Naive thymus-derived CD4-positive, alpha-beta T cell (primary cell): ENCODE results near the gene GOT1. TPM values are rescaled to one million over a fixed set of nuclear protein-coding genes. Genes with fewer than 3 reads are reported as not detected.

Experiments
- ATAC-seq: fragments of 150-1000 bp; cut with Tn5 transposase; 2 replicates; pipeline ENCODE4 v1.10.0; 2021; ENCODE audit warnings: mild to moderate bottlenecking, moderate library complexity
- CTCF ChIA-PET: fragments of 350-600 bp; sonication (Branson Sonifier 250); formaldehyde crosslinking; loops from one replicate; lab custom pipeline; 2021; ENCODE audit warnings: antibody characterized with exemption; lab: Charles Lee
- POLR2A ChIA-PET: fragments of 350-600 bp; sonication (Branson Sonifier 250); formaldehyde crosslinking; loops from one replicate; lab custom pipeline; 2021; ENCODE audit warnings: antibody characterized with exemption, inconsistent platforms; lab: Charles Lee
- DNase-seq, 9 donors: peaks; one replicate each; pipeline versions ENCODE4 v3.0.0 to v3.0.0-alpha.2; 2020 to 2022; ENCODE audit warnings: mixed read lengths in 1 of 9
- H3K27ac ChIP-seq: one replicate; pipeline ENCODE4 v1.7.0; 2013; ENCODE audit warnings: mild to moderate bottlenecking, low read depth, low read length, moderate library complexity
- H3K27me3 ChIP-seq, 2 donors: one replicate each; pipeline ENCODE4 v1.7.0; 2013; ENCODE audit warnings: low read length in 2 of 2, mild to moderate bottlenecking in 2 of 2, moderate library complexity in 2 of 2; ENCODE audit not compliant: control insufficient read depth in 2 of 2, insufficient read depth in 2 of 2
- H3K36me3 ChIP-seq, 3 experiments: 1 replicate in 2 of 3; 2 replicates in 1 of 3; pipeline ENCODE4 v1.7.0; 2013; ENCODE audit warnings: low read length in 3 of 3, mild to moderate bottlenecking in 3 of 3, moderate library complexity in 1 of 3; ENCODE audit not compliant: insufficient read depth in 3 of 3, control insufficient read depth in 2 of 3
- H3K4me1 ChIP-seq, 2 donors: one replicate each; pipeline ENCODE4 v1.7.0; 2013; ENCODE audit warnings: low read length in 2 of 2, mild to moderate bottlenecking in 2 of 2, moderate library complexity in 1 of 2; ENCODE audit not compliant: control insufficient read depth in 2 of 2, insufficient read depth in 2 of 2
- H3K4me3 ChIP-seq: 2 replicates; pipeline ENCODE4 v1.7.0; 2013; ENCODE audit warnings: mild to moderate bottlenecking, low read length
- H3K9me3 ChIP-seq, 3 experiments: 1 replicate in 2 of 3; 2 replicates in 1 of 3; pipeline ENCODE4 v1.7.0; 2013; ENCODE audit warnings: low read length in 3 of 3; ENCODE audit not compliant: control insufficient read depth in 2 of 3
- H3K27ac Mint-ChIP-seq, 9 donors: one replicate each; pipeline ENCODE4 v1.8.0; 2020 to 2022; ENCODE audit warnings: mixed read lengths in 9 of 9, mild to moderate bottlenecking in 8 of 9, moderate library complexity in 5 of 9, inconsistent platforms in 2 of 9
- H3K27me3 Mint-ChIP-seq, 5 donors: one replicate each; pipeline ENCODE4 v1.8.0; 2021 to 2022; ENCODE audit warnings: mixed read lengths in 5 of 5, mild to moderate bottlenecking in 1 of 5
- H3K36me3 Mint-ChIP-seq, 5 donors: one replicate each; pipeline ENCODE4 v1.8.0; 2020 to 2022; ENCODE audit warnings: mixed read lengths in 5 of 5, mild to moderate bottlenecking in 3 of 5, inconsistent platforms in 1 of 5
- H3K4me1 Mint-ChIP-seq, 7 donors: one replicate each; pipeline ENCODE4 v1.8.0; 2020 to 2022; ENCODE audit warnings: mixed read lengths in 7 of 7, mild to moderate bottlenecking in 3 of 7, inconsistent platforms in 1 of 7
- H3K4me3 Mint-ChIP-seq, 10 donors: one replicate each; pipeline ENCODE4 v1.8.0; 2020 to 2022; ENCODE audit warnings: mild to moderate bottlenecking in 10 of 10, mixed read lengths in 10 of 10, moderate library complexity in 6 of 10, inconsistent platforms in 2 of 10
- H3K9me3 Mint-ChIP-seq, 11 donors: one replicate each; pipeline ENCODE4 v1.8.0; 2020 to 2022; ENCODE audit warnings: mixed read lengths in 11 of 11, mild to moderate bottlenecking in 4 of 11, inconsistent platforms in 1 of 11, moderate library complexity in 1 of 11
- intact Hi-C, 2 donors: fragments of 100-400 bp; cut with micrococcal nuclease; formaldehyde crosslinking; loops; one replicate each; pipeline ENCODE4 v1.15.1; 2023
- polyA plus RNA-seq, 2 donors: library from polyadenylated mRNA; unstranded; fragments of 300-500 nt; fragmentation: Illumina TruSeq; gene quantifications; one replicate each; pipeline ENCODE4 v1.2.3, GENCODE V29; 2021
- total RNA-seq, 6 experiments: library from RNA in 5 of 6; stranded (reverse) in 5 of 6; gene quantifications; 1 replicate in 5 of 6; 2 replicates in 1 of 6; pipeline ENCODE4 v1.2.3 and lab custom pipeline; 2021 to 2026

The GOT1 gene
- total and polyA plus RNA-seq, 7 experiments from 2014 or later = 8.0 to 22.2 (median 12.2) TPM

- H3K27ac Mint-ChIP-seq = no peak overlapping the region
- POLR2A ChIA-PET = no interaction called here
- CTCF ChIA-PET = no interaction called here
These were observed 65.1 kb downstream of the GOT1 start for GRCh38 chr10:99365311-99365710.

GRCh38 chr10:99364125-99364524 lies 66.3 kb downstream of the GOT1 start:
- DNase-seq (no peak), ATAC-seq (no peak)
- no peaks in the 10 kb centered on the region for H3K4me1 Mint-ChIP-seq
- Histone ChIP-seq H3K36me3 (no peaks in the 10 kb centered on the region), H3K27ac (no peak overlapping the region), H3K9me3 (no peaks in the 10 kb centered on the region), H3K4me3 (no peak overlapping the region), H3K4me1 (no peaks in the 10 kb centered on the region), H3K27me3 (no peaks in the 10 kb centered on the region)
- no peaks in the 10 kb centered on the region for H3K9me3 Mint-ChIP-seq
- peaks cover 2 to 46% (median 5%) of the 10 kb centered on the region in 5 donors for H3K27me3 Mint-ChIP-seq
- no peak overlapping the region for H3K27ac Mint-ChIP-seq
- ChIA-PET CTCF (interaction anchor here (0.6 to 0.7 kb wide), 2 partner anchors 12 to 19 kb away, joined by 3 to 7 read pairs; no protein-coding TSS in a partner anchor), POLR2A (no interaction called here)
- no peaks in the 10 kb centered on the region for H3K36me3 Mint-ChIP-seq
- H3K4me3 Mint-ChIP-seq = no peak overlapping the region
- intact Hi-C loops = no loop called here

More at GRCh38 chr10:99365311-99365710, 65.1 kb downstream of the GOT1 start:
- H3K27ac ChIP-seq = no peak overlapping the region
- Mint-ChIP-seq H3K9me3 (no peaks in the 10 kb centered on the region), H3K36me3 (no peaks in the 10 kb centered on the region), H3K4me1 (no peaks in the 10 kb centered on the region), H3K27me3 (peaks cover 4 to 55% (median 11%) of the 10 kb centered on the region in 5 donors), H3K4me3 (no peak overlapping the region)
- ATAC-seq = no peak
- no peak overlapping the region for H3K4me3 ChIP-seq
- no peak for DNase-seq
- intact Hi-C loops = no loop called here
- no peaks in the 10 kb centered on the region for H3K9me3 ChIP-seq
- no peaks in the 10 kb centered on the region for H3K27me3 ChIP-seq
- no peaks in the 10 kb centered on the region for H3K4me1 ChIP-seq
- no peaks in the 10 kb centered on the region for H3K36me3 ChIP-seq

GRCh38 chr10:99360934-99361333 lies 69.5 kb downstream of the GOT1 start:
- H3K9me3 Mint-ChIP-seq = no peaks in the 10 kb centered on the region
- no peaks in the 10 kb centered on the region for H3K36me3 ChIP-seq
- DNase-seq (no peak), ATAC-seq (no peak)
- H3K27ac ChIP-seq = no peak overlapping the region
- no peak overlapping the region for H3K4me3 Mint-ChIP-seq
- H3K9me3 ChIP-seq = no peaks in the 10 kb centered on the region
- no peak overlapping the region for H3K4me3 ChIP-seq
- no peak overlapping the region for H3K27ac Mint-ChIP-seq
- H3K27me3 Mint-ChIP-seq = peaks cover 0 to 26% (median 4%) of the 10 kb centered on the region in 5 donors
- H3K36me3 Mint-ChIP-seq = no peaks in the 10 kb centered on the region
- POLR2A ChIA-PET = no interaction called here
- H3K4me1 Mint-ChIP-seq = no peaks in the 10 kb centered on the region
- H3K27me3 ChIP-seq = no peaks in the 10 kb centered on the region
- no peaks in the 10 kb centered on the region for H3K4me1 ChIP-seq
- intact Hi-C loops = no loop called here
- CTCF ChIA-PET = no interaction called here

- Histone ChIP-seq H3K9me3 (no peaks in the 10 kb centered on the region), H3K36me3 (no peaks in the 10 kb centered on the region), H3K27me3 (no peaks in the 10 kb centered on the region), H3K4me1 (no peaks in the 10 kb centered on the region), H3K4me3 (no peak overlapping the region), H3K27ac (no peak overlapping the region)
- no peaks in the 10 kb centered on the region for H3K4me1 Mint-ChIP-seq
- H3K4me3 Mint-ChIP-seq = no peak overlapping the region
- DNase-seq = no peak
- no peak for ATAC-seq
- H3K27ac Mint-ChIP-seq = no peak overlapping the region
- intact Hi-C loops = no loop called here
- peaks cover 5 to 28% (median 12%) of the 10 kb centered on the region in 5 donors for H3K27me3 Mint-ChIP-seq
- POLR2A ChIA-PET = no interaction called here
- no peaks in the 10 kb centered on the region for H3K36me3 Mint-ChIP-seq
- no peaks in the 10 kb centered on the region for H3K9me3 Mint-ChIP-seq
- CTCF ChIA-PET = no interaction called here
These were observed 72.3 kb downstream of the GOT1 start for GRCh38 chr10:99358101-99358500.

- Histone ChIP-seq H3K4me1 (no peaks in the 10 kb centered on the region), H3K36me3 (no peaks in the 10 kb centered on the region), H3K27me3 (no peaks in the 10 kb centered on the region), H3K27ac (no peak overlapping the region), H3K4me3 (no peak overlapping the region), H3K9me3 (no peaks in the 10 kb centered on the region)
- ATAC-seq (no peak), DNase-seq (no peak)
- H3K27ac Mint-ChIP-seq = no peak overlapping the region
- H3K27me3 Mint-ChIP-seq = peaks cover 6 to 29% (median 12%) of the 10 kb centered on the region in 5 donors
- H3K4me1 Mint-ChIP-seq = no peaks in the 10 kb centered on the region
- ChIA-PET CTCF (no interaction called here), POLR2A (no interaction called here)
- no peaks in the 10 kb centered on the region for H3K36me3 Mint-ChIP-seq
- H3K4me3 Mint-ChIP-seq = no peak overlapping the region
- no peaks in the 10 kb centered on the region for H3K9me3 Mint-ChIP-seq
- intact Hi-C loops = no loop called here
These were observed 72.7 kb downstream of the GOT1 start for GRCh38 chr10:99357691-99358090.

- Mint-ChIP-seq H3K27me3 (peaks cover 6 to 28% (median 7%) of the 10 kb centered on the region in 5 donors), H3K9me3 (no peaks in the 10 kb centered on the region), H3K4me1 (no peaks in the 10 kb centered on the region), H3K4me3 (no peak overlapping the region), H3K36me3 (no peaks in the 10 kb centered on the region), H3K27ac (no peak overlapping the region)
- intact Hi-C loops = no loop called here
- no peaks in the 10 kb centered on the region for H3K9me3 ChIP-seq
- H3K4me3 ChIP-seq = no peak overlapping the region
- H3K36me3 ChIP-seq = no peaks in the 10 kb centered on the region
- DNase-seq (no peak), ATAC-seq (no peak)
- H3K27me3 ChIP-seq = no peaks in the 10 kb centered on the region
- H3K27ac ChIP-seq = no peak overlapping the region
- no peaks in the 10 kb centered on the region for H3K4me1 ChIP-seq
- ChIA-PET CTCF (interaction anchor here (0.7 kb wide), 1 partner anchor 14 kb away, joined by 3 read pairs; no protein-coding TSS in a partner anchor), POLR2A (no interaction called here)
These were observed 77.2 kb downstream of the GOT1 start for GRCh38 chr10:99353182-99353581.

GRCh38 chr10:99347672-99348071 lies 82.8 kb downstream of the GOT1 start:
- Mint-ChIP-seq H3K27me3 (peaks cover 0 to 17% (median 12%) of the 10 kb centered on the region in 5 donors), H3K27ac (no peak overlapping the region), H3K4me3 (no peak overlapping the region), H3K36me3 (no peaks in the 10 kb centered on the region), H3K9me3 (peaks cover 0 to 2% (median 0%) of the 10 kb centered on the region in 11 donors), H3K4me1 (no peaks in the 10 kb centered on the region)
- CTCF ChIA-PET = no interaction called here
- intact Hi-C loops = no loop called here
- Histone ChIP-seq H3K27ac (no peak overlapping the region), H3K36me3 (no peaks in the 10 kb centered on the region), H3K4me3 (no peak overlapping the region), H3K4me1 (no peaks in the 10 kb centered on the region), H3K27me3 (no peaks in the 10 kb centered on the region), H3K9me3 (no peaks in the 10 kb centered on the region)
- DNase-seq = no peak
- ATAC-seq = no peak
- POLR2A ChIA-PET = no interaction called here
